Measurements from ENCODE around the gene CTRB2.

DNA sequence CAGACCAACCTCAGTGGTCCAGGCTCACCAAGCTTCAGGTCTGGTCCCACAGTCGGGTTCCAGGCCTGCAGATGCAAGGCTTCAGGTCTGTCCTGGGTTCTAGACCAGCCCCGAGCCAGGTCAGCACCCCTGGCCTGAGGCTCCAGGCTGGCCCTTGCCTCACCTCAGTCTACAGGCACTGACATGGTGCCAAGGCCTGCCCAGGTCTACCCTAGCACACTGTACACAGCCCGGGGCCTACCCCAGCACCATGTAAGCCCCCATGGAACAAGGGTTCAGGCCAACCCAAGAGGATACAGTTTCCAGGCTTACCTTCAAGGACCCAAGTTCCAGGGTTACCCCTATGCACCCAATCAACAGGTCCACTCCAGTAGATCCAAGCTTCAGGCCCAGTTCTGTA, 31.9 kb downstream of the CTRB2 start:
- TF ChIP-seq, protein P1, sequence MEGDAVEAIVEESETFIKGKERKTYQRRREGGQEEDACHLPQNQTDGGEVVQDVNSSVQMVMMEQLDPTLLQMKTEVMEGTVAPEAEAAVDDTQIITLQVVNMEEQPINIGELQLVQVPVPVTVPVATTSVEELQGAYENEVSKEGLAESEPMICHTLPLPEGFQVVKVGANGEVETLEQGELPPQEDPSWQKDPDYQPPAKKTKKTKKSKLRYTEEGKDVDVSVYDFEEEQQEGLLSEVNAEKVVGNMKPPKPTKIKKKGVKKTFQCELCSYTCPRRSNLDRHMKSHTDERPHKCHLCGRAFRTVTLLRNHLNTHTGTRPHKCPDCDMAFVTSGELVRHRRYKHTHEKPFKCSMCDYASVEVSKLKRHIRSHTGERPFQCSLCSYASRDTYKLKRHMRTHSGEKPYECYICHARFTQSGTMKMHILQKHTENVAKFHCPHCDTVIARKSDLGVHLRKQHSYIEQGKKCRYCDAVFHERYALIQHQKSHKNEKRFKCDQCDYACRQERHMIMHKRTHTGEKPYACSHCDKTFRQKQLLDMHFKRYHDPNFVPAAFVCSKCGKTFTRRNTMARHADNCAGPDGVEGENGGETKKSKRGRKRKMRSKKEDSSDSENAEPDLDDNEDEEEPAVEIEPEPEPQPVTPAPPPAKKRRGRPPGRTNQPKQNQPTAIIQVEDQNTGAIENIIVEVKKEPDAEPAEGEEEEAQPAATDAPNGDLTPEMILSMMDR (conservative IDR thresholded peaks at IDR 0.05), result no peak
- TF ChIP-seq ZFX (IDR thresholded peaks at IDR 0.05), result no peak

Measured in C4-2B (cell line).